HG03571 (cell line): ENCODE measurements around the gene SYT17.

ENCODE experiments used
- ATAC-seq: cut with Tn5 transposase; IDR thresholded peaks from one replicate; pipeline ENCODE4 v1.9.1; 2021; ENCODE audit not compliant: unreplicated experiment

The SYT17 gene, protein sequence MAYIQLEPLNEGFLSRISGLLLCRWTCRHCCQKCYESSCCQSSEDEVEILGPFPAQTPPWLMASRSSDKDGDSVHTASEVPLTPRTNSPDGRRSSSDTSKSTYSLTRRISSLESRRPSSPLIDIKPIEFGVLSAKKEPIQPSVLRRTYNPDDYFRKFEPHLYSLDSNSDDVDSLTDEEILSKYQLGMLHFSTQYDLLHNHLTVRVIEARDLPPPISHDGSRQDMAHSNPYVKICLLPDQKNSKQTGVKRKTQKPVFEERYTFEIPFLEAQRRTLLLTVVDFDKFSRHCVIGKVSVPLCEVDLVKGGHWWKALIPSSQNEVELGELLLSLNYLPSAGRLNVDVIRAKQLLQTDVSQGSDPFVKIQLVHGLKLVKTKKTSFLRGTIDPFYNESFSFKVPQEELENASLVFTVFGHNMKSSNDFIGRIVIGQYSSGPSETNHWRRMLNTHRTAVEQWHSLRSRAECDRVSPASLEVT

DNA sequence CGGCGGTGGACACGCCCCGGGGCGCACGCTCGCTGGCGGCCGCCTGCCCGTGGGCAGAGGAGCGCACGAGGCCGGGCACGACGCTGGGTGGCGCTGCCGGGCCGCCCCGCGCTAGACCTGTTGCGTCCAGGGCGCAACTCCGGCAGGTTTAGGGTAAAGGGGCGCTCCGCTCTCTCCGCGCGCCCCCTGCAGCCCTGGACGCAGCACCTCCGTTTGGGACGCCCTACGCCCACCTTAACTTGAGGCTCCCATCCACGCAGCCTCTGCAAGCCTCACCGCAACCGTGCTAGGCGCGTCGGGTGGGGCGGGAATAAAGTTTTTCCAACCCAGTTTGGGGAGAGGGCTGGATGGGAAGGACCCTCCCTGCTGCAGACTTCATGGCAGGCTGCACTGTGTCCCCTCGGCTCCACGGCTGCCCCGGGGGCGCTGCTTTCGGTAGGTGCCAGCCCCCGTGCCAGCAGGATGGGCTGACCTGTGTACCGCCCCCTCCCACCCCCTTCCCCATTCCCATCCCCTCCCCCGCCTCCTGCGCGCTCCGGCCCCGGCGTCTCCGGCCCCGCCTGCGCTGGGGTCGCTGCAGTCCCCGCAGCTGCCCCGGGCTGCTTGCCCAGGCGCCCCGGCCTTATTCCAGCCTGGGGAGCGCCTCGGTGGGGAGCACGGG lies at the start of gene SYT17:
TSS of gene SYT17 (plus strand) at position 531 of the 661 bp plus-strand sequence. CDS start 407 bp downstream, outside the sequence.
- ATAC-seq: no peak

DNA sequence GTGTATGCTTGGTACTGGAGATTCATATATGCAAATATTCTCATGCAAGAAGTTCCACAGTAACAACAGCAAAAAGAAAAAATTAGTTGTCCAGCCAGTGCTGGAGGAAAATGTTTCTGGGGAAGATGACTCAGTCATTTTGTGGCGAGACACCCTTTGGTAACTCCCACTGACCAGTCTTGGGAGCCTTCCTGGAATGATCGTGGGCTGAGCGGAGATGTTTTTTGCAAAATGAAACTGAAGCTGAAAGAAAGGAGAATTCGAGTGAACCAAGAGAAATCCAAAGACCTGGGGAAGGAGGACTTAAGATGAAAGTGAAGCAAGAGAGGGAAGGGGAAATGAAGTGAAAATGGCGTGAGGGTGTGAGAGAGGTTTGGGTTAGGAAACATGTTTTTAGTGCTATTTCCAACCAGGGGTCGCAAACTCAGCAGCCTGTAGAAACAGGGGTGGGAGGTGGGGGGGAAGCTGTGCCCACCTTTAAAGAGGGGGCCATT lies 49.1 kb upstream of the SYT17 start:
- no peak for ATAC-seq

DNA sequence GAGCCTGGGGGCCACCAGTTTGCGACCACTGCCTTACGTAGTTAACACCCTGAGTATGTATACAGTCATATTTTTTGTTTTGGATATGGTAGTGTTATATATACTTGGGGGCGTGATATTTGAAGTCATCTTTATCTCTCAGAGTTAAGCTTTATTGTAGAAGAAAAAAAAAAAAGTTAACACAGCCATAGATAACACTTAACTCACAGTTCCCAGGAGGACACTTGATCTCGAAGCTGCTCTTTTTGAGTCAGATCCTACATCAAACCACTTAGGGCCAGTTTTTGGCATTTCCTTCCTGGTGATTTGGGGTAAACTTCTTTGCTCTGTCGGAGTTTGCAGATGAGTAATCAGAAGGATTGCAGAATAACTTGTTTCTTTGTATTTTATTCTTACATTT lies 48.5 kb upstream of the SYT17 start:
- no peak for ATAC-seq

DNA sequence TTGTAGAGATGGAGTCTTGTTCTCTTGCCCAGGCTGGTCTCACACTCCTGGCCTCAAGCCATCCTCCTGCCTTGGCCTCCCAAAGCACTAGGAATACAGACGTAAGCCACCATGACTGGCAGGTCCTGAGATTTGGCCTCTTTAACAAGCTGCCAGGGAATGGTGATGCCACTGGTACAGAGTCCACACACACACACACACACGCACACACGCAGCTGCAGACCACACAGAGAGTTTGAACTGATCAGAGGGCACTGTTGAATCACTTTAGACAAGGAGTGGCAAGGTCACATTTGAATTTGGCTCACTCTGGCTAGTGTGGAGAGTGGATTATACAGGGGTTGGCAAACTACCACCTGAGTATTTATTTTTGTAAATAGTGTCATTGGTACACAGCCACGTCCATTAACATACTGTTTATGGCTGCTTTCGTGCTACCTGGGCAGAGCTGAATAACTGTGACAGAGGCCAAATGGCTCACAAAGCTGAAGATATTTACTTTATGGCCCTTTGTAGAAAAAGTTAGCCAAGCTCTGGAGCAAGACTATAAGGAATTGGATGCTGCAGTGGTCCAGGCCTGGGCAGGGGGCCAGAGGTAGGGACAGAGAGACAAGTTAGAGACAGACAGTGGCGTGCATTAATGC lies 44.4 kb upstream of the SYT17 start:
- no peak for ATAC-seq

DNA sequence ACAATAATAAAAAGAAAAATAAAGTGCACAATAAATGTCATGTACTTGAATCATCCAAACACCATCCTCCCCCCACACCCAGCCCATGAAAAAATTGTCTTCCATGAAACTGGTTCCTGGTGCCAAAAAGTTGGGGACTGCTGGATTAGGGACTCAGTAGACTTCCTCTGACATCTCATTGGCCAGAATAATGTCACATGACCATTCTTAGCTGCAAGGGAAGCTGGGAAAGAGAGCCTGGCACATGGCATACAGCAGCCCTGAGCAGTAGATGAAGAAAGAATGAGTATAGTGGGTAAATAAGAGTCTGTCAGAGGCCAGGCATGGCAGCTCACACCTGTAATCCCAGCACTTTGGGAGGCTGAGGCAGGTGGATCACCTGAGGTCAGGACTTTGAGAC lies 41.7 kb upstream of the SYT17 start:
- no peak for ATAC-seq

DNA sequence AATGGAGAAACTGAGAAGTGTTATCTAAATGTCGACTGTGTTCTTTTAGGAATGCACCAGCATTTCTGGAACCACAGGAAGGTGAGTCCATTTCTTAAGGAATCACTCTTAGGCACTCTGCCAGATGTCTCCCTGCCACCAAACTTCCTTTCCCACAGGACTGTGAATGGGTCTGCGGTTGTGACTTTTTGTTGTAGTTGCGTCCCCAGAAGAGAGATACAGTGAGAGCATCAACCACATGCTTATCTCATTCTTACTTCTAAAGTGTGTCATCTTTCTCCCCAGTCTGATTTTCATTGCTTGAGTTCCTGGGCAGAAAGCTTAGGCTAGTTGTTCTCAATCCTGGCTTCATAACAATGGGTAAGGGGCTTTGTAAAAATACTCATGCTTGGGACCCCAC lies 40.8 kb upstream of the SYT17 start:
- no peak for ATAC-seq

DNA sequence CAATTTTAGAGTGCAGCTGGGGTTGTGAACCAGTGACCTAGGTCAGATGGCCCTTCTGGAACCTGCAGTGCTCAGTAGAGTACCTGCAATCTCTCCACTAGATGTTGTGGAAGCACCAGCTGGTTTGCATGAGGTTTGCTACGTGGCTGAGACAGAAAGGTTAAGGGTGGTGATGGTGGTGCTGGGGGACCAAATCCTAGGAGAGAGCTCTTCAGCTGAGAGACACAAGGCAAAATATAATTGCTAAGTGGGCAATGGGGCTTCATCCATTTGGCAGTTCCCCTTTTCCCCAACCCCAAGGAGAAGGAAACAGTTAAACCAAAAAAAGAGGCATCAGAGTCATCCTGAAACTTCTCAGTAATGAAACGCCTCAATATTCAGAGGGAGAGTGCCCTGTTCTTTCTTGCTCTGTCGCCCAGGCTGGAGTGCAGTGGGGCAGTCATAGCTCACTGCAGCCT lies 40.3 kb upstream of the SYT17 start:
- ATAC-seq: no peak

DNA sequence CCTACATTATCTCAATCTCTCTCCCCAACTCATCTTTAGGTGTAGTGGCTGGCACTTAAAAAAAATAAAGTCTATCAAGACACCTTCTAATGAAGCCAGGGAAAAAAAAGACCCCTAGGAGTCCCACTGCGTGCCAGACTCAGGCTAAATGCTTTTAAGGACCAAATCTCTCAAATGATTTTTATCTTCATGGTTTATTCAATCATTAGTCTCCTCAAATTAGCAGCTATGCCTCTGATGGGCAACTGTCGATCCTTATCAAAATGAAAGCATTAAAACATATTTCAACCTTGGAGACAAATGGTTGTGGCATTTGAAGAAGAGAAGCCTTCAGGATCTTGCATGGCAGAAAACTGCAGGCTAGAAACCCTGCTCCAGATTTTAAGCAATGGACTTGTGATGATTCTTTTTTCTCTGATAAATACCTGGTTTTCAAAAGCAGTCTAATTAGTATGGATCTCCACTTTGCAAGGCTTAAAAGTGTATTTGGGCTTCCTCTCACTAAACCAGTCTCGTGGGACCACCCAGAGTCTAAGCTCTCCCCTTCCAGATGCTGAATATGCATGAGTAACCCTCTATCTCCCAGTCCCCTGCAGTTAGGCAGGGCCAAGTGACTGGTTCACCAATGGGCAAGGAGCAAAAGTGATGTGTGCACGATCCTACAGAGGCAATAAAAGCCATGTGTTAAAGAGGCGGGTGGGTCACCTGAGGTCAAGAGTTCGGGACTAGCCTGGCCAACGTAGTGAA lies 39.4 kb upstream of the SYT17 start:
- ATAC-seq: no peak

DNA sequence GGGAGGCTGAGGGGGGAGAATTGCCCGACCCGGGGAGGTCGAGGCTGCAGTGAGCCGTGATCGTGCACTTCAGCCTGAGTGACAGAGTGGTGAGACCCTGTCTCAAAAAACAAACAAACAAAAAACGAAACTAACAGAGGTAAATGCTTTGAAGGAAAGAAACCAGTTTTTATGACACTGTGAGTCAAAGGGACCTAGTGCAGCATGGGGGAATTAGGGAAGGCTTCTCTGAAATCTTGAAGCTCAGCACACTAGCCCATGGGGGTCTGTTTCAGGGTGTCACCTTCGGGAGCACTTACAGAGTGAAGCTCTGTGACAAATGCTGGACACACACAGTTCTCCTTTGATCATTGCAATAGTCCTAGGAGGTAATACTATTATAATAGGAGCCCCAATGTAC lies 37.7 kb upstream of the SYT17 start:
- ATAC-seq: no peak

DNA sequence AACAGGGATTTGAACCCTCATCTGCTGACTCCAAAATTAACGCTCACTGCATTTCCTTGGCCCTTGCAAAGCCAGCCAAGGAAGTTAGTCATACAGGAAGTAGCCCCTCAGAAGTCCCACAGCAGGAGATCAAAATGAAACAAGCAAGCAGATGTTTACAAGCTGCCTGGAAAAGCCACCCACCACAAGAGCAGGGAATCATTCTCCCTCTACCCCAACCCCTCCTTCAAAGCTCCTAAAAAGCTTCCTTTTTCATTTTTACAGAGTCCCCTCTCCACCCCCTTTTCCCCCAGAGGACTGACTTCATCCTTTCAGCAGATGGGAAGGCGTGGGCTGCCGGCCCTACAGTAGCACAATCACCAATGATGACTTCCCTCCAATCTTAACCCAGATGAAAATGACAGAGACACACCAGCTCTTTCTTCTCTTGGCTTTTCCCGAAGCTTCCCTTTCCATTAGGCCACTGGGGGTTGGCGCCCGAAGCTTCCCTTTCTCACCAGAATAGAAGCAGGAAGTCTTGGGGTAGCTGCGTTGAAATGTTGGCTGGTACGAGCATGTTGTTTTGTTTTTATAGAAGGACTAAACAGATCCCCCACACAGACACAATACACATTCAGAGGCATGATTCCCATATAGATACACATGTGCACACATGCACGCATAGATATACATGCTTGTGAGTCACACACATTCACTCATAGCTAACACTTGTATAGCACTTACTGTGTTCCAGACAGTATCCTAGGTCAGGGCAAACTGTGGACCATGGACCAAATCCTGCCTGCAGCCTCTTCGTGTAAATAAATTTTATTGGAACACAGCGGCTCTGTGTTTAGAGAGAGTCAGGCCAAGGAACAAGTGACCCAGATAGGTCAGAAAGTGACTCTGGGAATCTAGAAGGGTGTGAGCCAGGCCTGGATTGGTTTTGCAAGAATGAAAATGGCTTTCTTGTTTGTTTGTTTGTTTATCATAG lies 36.9 kb upstream of the SYT17 start:
- ATAC-seq: no peak

DNA sequence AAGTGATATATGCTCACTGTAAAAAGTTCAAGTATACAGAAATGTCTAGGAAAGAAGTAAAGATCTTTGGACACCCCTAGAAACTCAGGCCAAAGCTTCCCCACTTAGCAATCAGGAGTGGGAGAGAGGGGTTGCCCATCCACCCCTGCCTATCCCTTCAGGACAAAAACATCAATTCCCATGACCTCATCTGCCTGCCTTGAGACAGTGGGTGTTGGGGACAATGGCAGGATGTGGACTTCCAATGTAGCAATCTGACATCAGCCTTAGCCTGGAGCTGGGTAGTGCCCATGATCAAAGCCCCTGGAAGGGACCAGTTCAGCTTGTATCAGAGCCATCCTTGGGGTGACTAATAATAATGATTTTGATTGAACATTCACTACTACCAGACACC lies 36.2 kb upstream of the SYT17 start:
- ATAC-seq: no peak

DNA sequence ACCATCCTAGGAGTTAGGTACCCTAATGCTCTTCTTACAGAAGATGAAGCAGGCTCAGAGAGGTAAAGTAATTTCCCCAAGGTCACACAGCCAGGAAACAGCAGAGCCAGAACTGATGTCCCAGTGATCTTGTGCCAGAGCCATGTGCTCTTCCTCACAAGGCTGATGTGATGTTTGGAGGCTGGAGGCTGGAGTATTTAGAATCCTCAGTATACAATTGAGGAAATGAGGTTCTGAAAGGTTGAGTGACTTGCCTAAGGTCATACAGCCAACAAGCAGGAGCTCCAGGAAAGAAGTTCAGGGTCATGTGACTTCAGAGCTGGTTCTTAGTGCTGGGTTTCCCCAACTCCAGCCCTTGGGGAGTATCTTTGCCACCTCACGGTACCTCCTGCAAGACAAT lies 35.8 kb upstream of the SYT17 start:
- no peak for ATAC-seq

DNA sequence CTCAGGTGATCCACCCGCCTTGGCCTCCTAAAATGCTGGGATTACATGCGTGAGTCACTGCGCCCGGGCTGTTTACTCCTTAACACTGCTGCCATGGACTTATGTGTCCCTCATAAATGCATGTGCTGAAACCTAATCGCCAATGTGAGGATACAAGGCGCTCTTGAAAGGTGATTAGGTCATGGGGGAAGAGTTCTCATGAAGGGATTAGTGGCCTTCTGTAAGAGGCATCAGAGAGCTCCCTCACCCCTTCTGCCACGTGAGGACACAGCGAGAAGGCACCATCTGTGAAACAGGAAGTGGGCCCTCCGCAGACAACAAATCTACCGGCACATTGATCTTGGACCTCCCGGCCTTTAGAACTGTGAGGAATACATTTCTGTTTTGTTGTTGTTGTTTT lies 35.1 kb upstream of the SYT17 start:
- ATAC-seq: no peak

DNA sequence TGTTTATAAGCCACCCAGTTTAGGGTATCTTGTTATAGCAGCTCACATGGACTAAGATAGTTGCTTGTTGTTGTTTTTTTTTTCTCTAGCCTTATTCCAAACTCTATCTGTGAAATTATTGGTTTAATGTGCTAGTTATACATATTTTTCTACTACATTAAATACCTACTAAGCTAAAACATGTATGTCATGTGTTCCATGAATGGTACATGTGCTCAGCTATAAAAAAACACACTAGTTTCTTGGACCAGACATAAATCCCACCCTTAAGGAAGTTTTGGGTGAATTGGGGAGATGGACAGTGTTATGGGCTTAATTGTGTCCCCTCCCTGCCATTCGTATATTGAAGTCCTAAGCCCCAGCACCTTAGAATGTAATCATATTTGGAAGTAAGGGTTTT lies 34.4 kb upstream of the SYT17 start:
- ATAC-seq: no peak

DNA sequence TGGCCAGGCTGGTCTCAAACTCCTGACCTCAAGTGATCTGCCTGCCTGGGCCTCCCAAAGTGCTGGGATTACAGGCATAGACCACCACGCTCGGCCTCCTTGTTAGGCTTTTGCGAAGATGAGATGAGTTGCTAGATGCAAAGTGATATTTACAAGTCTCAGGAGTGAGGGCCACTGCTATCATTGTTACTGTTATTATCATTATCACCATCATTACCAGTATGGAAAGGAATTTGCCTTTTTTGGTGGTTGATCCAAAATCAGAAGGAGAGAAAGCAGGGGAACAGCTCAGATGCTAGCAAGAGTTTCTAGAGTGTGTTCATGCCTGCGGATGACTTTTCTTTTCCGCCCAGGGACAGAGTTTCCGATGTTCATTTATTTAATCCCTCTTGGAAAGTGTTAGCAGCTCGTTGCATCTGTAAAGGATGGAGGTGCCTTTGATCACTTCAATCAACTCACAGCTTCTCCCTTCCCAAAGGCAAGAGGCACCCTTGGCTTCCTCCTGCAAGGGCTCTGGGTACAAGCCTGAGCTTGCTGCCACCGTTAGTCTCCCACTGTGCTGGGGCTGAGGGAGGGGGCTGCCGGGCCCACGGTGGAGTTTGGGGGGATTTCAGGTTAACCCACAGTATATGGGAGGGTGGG lies 32.7 kb upstream of the SYT17 start:
- no peak for ATAC-seq

DNA sequence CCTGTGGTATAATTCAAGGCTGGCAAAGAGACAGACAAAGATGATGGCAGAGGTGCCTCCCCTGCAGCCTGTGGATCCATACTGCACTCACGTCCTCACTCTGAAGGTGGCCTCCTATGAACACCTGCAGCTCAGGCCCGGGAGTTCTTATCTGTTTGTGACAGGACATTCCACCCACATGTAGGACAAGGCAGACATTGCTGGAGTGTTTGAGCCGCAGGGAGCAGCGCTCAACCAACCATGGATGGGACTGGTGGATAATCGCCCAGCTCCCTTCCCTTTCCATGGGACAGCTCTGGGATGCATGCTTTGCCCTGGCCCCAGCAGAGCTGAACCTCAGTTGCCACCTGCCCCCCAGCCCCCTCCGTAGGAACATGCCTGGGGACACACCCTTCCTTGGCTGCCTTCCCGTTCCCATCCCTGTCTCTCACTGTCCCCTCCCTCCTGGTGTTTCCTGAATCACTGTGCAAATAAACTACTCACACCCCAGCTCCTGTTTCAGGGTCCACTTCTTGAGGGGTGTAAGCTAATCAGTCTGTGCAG lies 32.1 kb upstream of the SYT17 start:
- ATAC-seq: no peak

DNA sequence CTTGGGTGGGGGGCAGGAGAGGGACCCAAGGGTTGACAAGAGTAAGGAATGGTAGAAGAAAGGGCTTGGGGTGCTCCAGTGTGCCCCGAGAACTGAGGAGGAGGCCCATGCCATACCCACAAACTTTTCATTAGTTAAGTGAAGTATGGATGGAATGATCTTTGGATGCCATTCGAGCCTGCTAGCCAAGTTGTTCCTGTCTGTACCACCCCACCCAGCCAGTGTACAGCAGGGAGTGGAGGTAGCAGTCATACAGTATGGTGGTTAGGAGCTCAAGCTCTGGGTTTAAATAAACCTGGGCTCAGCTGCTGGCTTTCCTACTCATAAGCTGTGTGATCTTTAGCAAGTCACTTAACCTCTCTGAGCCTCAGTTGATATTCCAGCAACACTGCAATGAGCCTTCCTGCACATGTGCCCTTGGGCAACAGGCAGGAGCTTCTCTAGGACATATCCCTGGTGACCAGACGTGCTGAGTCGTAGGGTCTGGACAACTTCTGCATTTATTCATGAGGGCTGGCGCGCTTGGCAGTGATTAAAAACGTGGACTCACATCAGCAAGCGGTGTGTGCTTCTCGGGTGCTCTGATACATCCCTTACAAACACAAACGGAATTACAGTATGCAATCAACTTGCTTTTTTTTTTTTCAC lies 31.4 kb upstream of the SYT17 start:
- no peak for ATAC-seq
